Measurements from ENCODE around the gene SEMA3C. TPM values are rescaled to one million over a fixed set of nuclear protein-coding genes. Genes with fewer than 3 reads are reported as not detected.

The SEMA3C gene
- total and polyA plus RNA-seq, 2 donors (not counting 1 experiment from before 2014, with no cell fraction given): 0.06 TPM; not detected in 1

GRCh38 chr7:80766724-80767123 is 152.1 kb downstream of the SEMA3C start:
- ATAC-seq (ENCODE audit: low read depth) (no peak), DNase-seq (no peak)
- TF ChIP-seq CTCF (IDR thresholded peaks at IDR 0.05): no peak
- TF ChIP-seq EZH2 (IDR thresholded peaks at IDR 0.05; ENCODE audit: borderline replicate concordance, insufficient read depth, low read depth, low read length, poor library complexity, severe bottlenecking): no peak
- H3K27me3 Mint-ChIP-seq: no peaks in the 10 kb centered on the region
- H3K27ac Mint-ChIP-seq: no peak overlapping the region
- POLR2A ChIA-PET: no interaction called here
- 93% methylated on average over 5 of the region's 5 CpGs for WGBS (ENCODE audit: insufficient coverage)
- no peak overlapping the region for H3K4me3 Mint-ChIP-seq
- H3K9me3 Mint-ChIP-seq (ENCODE audit: insufficient read depth): no peaks in the 10 kb centered on the region
- Histone ChIP-seq H2AFZ (ENCODE audit: insufficient read depth, low read depth, low read length, poor library complexity, severe bottlenecking) (no peak overlapping the region), H3K27me3 (replicated peaks in 1 of 4; ENCODE audit: control extremely low read depth in 1 of 4, control insufficient read depth in 3 of 4, insufficient read depth in 4 of 4, low read length in 3 of 4) (no peaks in the 10 kb centered on the region), H3K79me2 (ENCODE audit: control insufficient read depth, insufficient read depth, low read length) (no peaks in the 10 kb centered on the region), H3K9me3 (ENCODE audit: control extremely low read depth in 1 of 3, control insufficient read depth in 2 of 3, insufficient read depth in 1 of 3, low read length in 2 of 3) (no peaks in the 10 kb centered on the region), H3K9ac (ENCODE audit: low read length) (no peak overlapping the region), H3K4me1 (ENCODE audit: control insufficient read depth in 2 of 2, insufficient read depth in 2 of 2, low read length in 2 of 2) (no peaks in the 10 kb centered on the region), H3K4me2 (replicated peaks; ENCODE audit: low read depth, low read length, poor library complexity, severe bottlenecking) (no peak overlapping the region), H3K4me3 (ENCODE audit: control extremely low read depth in 1 of 5, extremely low read depth in 1 of 5, insufficient read depth in 1 of 5, low read depth in 2 of 5, low read length in 4 of 5) (no peak overlapping the region), H3K36me3 (replicated peaks in 1 of 2; ENCODE audit: control extremely low read depth in 1 of 2, control insufficient read depth in 1 of 2, extremely low read depth in 1 of 2, insufficient read depth in 2 of 2, low read length in 1 of 2) (no peaks in the 10 kb centered on the region), H3K27ac (ENCODE audit: low read length in 2 of 2) (no peak overlapping the region), H4K20me1 (ENCODE audit: control insufficient read depth, insufficient read depth, low read length, poor library complexity, severe bottlenecking) (no peaks in the 10 kb centered on the region)
- H3K4me1 Mint-ChIP-seq: no peaks in the 10 kb centered on the region
- CTCF ChIA-PET: interaction anchor here (0.7 kb wide), 1 partner anchor 714 kb away, joined by 3 read pairs; no protein-coding TSS in a partner anchor
- intact Hi-C loops (cut with micrococcal nuclease): no loop called here

DNA sequence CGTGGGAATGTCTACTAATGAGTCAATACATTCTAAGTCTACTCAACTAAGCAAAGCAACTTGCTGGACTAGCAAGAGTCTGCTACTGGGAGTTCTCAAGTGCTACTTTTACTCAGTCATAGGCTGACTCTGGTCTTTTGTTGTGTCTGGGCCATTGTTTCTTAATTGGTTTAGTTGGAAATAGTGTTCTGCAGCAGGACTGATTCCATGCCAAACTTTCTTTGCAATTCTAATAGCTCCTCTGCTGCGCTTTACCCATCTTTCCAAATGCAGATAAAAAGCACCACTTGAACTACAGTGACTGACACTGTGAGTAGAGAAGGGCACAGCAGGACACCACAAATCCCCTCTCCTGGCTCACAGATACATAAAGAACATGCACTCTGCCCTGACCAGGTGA is 154.7 kb downstream of the SEMA3C start:
- Mint-ChIP-seq H3K4me3 (no peak overlapping the region), H3K9me3 (ENCODE audit: insufficient read depth) (no peaks in the 10 kb centered on the region), H3K27me3 (no peaks in the 10 kb centered on the region), H3K4me1 (no peaks in the 10 kb centered on the region), H3K27ac (no peak overlapping the region)
- ATAC-seq (ENCODE audit: low read depth): no peak
- Histone ChIP-seq H3K36me3 (replicated peaks in 1 of 2; ENCODE audit: control extremely low read depth in 1 of 2, control insufficient read depth in 1 of 2, extremely low read depth in 1 of 2, insufficient read depth in 2 of 2, low read length in 1 of 2) (no peaks in the 10 kb centered on the region), H3K9ac (ENCODE audit: low read length) (no peak overlapping the region), H2AFZ (ENCODE audit: insufficient read depth, low read depth, low read length, poor library complexity, severe bottlenecking) (no peak overlapping the region), H3K27ac (ENCODE audit: low read length in 2 of 2) (no peak overlapping the region), H3K4me2 (replicated peaks; ENCODE audit: low read depth, low read length, poor library complexity, severe bottlenecking) (no peak overlapping the region), H3K79me2 (ENCODE audit: control insufficient read depth, insufficient read depth, low read length) (no peaks in the 10 kb centered on the region), H3K27me3 (replicated peaks in 1 of 4; ENCODE audit: control extremely low read depth in 1 of 4, control insufficient read depth in 3 of 4, insufficient read depth in 4 of 4, low read length in 3 of 4) (no peaks in the 10 kb centered on the region), H3K9me3 (ENCODE audit: control extremely low read depth in 1 of 3, control insufficient read depth in 2 of 3, insufficient read depth in 1 of 3, low read length in 2 of 3) (no peaks in the 10 kb centered on the region), H4K20me1 (ENCODE audit: control insufficient read depth, insufficient read depth, low read length, poor library complexity, severe bottlenecking) (no peaks in the 10 kb centered on the region), H3K4me3 (ENCODE audit: control extremely low read depth in 1 of 5, extremely low read depth in 1 of 5, insufficient read depth in 1 of 5, low read depth in 2 of 5, low read length in 4 of 5) (no peak overlapping the region), H3K4me1 (ENCODE audit: control insufficient read depth in 2 of 2, insufficient read depth in 2 of 2, low read length in 2 of 2) (no peaks in the 10 kb centered on the region)
- 88% methylated on average over 1 of the region's 2 CpGs for WGBS (ENCODE audit: insufficient coverage)
- TF ChIP-seq CTCF (IDR thresholded peaks at IDR 0.05) (no peak), EZH2 (IDR thresholded peaks at IDR 0.05; ENCODE audit: borderline replicate concordance, insufficient read depth, low read depth, low read length, poor library complexity, severe bottlenecking) (no peak)
- ChIA-PET POLR2A (no interaction called here), CTCF (no interaction called here)
- no peak for DNase-seq
- intact Hi-C loops (cut with micrococcal nuclease): no loop called here

All from B cell (primary cell).